NB4 (cell line): ENCODE data around the gene BBX.

Experiments used
- DNase-seq: peaks from one replicate; pipeline ENCODE4 v3.0.0; 2010; ENCODE audit warnings: low read depth
- H3K4me3 ChIP-seq: one replicate; pipeline ENCODE4 v1.5.1; 2011; ENCODE audit warnings: mild to moderate bottlenecking, low read depth, low read length, moderate library complexity
- MYC ChIP-seq: IDR thresholded peaks from 2 replicates; pipeline ENCODE4 v1.6.1; 2011; ENCODE audit warnings: low read depth, low read length
- POLR2A ChIP-seq: IDR thresholded peaks from 2 replicates; pipeline ENCODE4 v1.6.1; 2011; ENCODE audit warnings: mild to moderate bottlenecking; ENCODE audit not compliant: insufficient read length; ENCODE audit errors: extremely low read depth
- TF ChIP-seq, protein P1 (sequence below): IDR thresholded peaks from one replicate; pipeline ENCODE4 v1.5.1; 2012; ENCODE audit warnings: low read depth, low read length
- TF ChIP-seq, protein P2 (sequence below): IDR thresholded peaks from 2 replicates; pipeline ENCODE4 v1.6.1; 2011; ENCODE audit warnings: low read depth, low read length

The BBX gene

DNA sequence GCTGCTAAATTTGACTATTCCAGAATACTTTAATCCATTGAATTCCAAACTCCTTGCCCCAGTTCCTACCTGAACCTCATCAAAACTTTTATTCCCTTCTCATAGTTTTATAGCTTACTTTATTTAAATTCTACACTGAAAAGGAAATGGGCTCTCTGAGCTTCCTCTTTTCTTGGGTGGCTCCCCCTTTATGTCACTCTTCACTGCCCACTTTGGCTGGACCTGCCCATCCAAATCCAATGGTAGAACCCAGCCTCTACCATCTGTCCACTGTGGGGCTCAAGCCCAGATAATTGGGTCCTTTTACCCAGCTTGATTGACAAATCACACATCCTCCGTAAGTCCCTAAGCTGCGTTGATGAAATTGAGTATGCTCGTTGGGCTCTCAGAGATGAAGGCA lies 216.5 kb downstream of the BBX start:
- H3K4me3 ChIP-seq = no peak overlapping the region
- TF ChIP-seq, protein P1, sequence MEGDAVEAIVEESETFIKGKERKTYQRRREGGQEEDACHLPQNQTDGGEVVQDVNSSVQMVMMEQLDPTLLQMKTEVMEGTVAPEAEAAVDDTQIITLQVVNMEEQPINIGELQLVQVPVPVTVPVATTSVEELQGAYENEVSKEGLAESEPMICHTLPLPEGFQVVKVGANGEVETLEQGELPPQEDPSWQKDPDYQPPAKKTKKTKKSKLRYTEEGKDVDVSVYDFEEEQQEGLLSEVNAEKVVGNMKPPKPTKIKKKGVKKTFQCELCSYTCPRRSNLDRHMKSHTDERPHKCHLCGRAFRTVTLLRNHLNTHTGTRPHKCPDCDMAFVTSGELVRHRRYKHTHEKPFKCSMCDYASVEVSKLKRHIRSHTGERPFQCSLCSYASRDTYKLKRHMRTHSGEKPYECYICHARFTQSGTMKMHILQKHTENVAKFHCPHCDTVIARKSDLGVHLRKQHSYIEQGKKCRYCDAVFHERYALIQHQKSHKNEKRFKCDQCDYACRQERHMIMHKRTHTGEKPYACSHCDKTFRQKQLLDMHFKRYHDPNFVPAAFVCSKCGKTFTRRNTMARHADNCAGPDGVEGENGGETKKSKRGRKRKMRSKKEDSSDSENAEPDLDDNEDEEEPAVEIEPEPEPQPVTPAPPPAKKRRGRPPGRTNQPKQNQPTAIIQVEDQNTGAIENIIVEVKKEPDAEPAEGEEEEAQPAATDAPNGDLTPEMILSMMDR = no peak
- TF ChIP-seq MYC = no peak
- TF ChIP-seq, protein P2, sequence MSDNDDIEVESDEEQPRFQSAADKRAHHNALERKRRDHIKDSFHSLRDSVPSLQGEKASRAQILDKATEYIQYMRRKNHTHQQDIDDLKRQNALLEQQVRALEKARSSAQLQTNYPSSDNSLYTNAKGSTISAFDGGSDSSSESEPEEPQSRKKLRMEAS = no peak
- no peak for TF ChIP-seq POLR2A
- DNase-seq = no peak

DNA sequence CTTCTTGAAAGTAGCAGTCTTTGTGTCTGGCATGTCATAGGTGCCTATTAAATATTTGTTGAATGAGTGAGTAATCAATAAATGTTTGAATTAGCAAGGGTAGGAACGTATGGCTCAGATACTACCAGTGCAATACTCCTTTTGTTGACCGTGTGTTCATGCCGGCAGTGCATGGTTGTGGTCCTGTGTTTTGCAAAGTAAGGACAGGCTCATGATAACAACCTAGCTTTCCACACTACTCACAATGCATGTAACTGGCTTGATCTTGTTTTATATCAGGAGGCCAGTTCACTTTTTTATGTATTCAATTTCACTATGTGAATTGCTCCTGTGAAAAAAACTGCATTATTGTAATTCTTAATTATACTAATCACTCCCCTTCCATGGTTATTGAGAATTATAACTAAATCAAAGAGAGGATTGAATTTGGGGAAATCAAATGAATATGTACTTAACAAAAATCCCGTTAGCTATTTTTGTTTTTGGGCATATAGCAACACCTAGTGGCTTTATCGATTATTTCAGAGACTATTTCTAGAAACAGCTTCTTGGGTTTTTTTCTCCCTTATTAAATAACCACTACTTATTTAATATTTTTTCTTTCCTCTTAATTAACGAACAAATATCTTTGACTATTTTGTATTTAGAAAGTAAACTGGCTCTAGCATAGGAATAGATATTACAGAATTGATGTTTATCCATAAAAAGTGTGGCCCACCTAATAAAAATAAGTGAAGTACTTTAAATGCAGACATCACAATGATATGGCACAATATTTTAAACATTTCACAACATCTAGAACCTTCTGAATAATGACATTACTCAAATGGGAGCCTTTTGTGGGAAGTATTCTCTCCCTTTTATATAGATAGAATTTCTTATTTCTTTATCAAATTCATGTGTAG lies 218.5 kb downstream of the BBX start:
- TF ChIP-seq, protein P1 = no peak
- TF ChIP-seq, protein P2 = no peak
- TF ChIP-seq POLR2A (no peak), MYC (no peak)
- no peak overlapping the region for H3K4me3 ChIP-seq
- peak; percentile 25 for DNase-seq

DNA sequence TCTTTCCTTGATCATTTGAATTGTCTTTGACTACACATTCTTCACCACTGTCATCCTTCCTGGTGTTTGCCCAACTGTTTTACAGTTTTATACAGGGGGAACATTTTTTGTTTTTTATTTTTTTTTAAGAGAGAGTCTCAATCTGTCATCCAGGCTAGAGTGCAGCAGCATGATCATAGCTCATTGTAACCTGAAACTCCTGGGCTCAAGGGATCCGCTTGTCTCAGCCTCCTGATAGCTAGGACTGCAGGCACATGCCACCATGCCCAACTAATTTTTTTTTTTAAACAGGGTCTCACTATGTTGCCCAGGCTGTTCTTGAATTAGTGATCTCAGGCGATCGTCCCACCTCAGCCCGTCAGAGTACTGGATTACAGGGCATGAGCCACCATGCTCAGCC lies 222.6 kb downstream of the BBX start:
- TF ChIP-seq POLR2A (no peak), MYC (no peak)
- TF ChIP-seq, protein P1 = no peak
- TF ChIP-seq, protein P2 = no peak
- no peak for DNase-seq
- H3K4me3 ChIP-seq = no peak overlapping the region

DNA sequence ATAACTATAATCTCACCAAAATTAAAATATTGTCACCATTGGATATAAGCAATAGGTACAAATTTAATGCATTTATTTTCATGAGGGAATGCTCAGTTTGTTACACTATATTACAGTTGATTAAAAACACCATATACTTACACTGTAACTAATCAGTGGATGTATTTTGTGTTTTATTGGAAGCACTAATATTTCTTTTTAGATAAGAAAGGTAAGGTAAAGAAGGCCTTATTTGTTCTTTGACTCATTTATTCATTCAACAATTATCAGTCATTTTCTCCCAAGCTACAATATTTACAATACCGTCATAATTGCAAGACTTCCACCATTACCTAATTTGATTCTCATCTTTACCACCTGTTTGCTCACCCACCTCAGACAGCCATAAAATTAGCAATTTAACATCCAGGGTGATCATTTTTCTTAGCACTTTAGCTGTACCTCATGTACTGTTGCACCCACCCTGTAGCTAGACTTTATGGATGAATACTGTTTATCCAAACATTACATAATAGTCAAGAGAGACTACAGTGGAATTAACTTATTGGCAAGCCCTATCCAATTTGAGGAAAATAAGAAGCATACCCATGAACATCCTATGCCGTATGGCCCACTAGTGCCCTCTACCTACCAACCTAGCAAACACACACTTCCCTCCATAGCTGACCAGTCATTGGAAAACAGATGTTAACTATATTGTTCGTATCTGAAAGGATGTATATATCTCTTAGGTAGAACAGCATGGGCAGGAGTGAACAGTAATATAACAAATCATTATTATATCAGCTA lies 229.6 kb downstream of the BBX start:
- DNase-seq = peak; percentile 50
- TF ChIP-seq, protein P1 = peak; percentile 67
- no peak for TF ChIP-seq MYC
- H3K4me3 ChIP-seq = no peak overlapping the region

DNA sequence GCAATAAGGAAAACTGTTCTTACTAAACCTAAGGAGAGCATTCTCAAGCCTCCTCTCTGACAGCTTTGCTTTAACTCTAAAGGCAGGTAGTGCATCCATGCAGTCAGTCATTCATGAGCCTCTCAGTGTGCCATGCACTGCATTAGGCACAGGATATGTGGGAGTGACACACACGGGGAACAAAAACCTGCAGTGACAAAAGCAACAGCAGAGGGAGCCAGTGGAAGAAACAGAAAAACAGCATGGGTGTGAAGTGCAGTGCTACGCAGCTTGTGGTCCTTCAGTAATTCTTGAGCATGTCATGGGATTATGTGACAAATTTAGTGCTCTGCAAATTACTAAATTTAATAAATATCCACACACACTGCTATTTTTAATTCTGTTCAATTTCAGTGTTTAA lies 230.7 kb downstream of the BBX start:
- TF ChIP-seq, protein P2 = peak; percentile 46; the same call in 1 of the 2 replicates
- TF ChIP-seq, protein P1 = peak; percentile 58
- no peak for TF ChIP-seq POLR2A
- no peak for TF ChIP-seq MYC
- DNase-seq = peak; percentile 60
- H3K4me3 ChIP-seq = no peak overlapping the region
